GM19023 (cell line): ENCODE data around the gene PROSER3.
"Not testable (repeated sequence)": the region's sequence is repeated elsewhere in the genome, so short reads cannot be mapped to it uniquely, and the experiment has no call there.

Experiments
- ATAC-seq: cut with Tn5 transposase; IDR thresholded peaks from one replicate; pipeline ENCODE4 v1.9.1; 2021; ENCODE audit warnings: mild to moderate bottlenecking, moderate library complexity; ENCODE audit not compliant: unreplicated experiment

PROSER3 gene

DNA sequence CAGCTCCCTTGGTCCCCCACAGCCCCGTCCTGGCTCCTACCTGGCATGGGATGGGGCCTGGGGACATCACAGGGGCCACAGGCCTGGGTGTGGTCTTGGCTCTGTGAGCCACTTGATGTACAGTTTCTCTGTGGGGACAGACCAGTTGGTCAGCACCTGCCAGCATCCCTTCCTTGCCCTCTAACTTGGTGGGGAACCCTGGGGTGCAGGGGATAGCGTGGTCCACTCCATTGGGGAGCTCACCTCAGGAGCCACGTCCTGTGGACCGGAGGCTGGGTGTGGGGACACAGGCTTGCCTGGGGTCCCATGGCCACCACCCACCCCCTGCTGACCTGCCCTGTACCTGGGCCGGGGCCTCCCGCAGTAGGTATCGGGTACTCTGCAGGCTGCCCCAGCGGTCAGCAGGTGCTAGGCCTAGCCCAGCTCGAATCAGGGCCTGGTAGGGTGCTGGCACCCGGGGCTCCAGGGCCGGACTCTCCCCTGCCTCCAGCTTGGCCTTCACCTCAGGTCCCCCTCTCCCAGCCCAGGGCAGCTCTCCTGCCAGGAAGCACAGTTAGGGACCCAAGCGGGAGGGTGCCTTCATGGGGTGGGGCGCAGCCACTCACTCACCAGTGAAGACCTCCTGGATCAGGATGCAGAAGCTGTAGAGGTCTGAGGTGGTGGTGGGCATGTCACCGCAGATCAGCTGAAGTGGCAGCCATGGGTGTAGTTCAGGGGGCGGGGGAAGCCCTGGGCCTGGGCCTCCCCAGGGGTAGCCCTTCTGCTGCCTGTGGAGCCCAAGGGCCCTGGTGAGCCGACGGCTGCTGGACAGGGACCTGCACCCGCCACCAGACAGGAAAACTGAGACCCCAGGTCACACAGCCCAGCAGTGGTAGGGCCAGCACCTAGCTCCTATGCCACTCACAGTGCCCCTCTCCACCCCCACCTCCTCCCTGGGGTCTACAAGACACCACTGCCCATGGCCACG, 32.3 kb downstream of the PROSER3 start:
- no peak for ATAC-seq

DNA sequence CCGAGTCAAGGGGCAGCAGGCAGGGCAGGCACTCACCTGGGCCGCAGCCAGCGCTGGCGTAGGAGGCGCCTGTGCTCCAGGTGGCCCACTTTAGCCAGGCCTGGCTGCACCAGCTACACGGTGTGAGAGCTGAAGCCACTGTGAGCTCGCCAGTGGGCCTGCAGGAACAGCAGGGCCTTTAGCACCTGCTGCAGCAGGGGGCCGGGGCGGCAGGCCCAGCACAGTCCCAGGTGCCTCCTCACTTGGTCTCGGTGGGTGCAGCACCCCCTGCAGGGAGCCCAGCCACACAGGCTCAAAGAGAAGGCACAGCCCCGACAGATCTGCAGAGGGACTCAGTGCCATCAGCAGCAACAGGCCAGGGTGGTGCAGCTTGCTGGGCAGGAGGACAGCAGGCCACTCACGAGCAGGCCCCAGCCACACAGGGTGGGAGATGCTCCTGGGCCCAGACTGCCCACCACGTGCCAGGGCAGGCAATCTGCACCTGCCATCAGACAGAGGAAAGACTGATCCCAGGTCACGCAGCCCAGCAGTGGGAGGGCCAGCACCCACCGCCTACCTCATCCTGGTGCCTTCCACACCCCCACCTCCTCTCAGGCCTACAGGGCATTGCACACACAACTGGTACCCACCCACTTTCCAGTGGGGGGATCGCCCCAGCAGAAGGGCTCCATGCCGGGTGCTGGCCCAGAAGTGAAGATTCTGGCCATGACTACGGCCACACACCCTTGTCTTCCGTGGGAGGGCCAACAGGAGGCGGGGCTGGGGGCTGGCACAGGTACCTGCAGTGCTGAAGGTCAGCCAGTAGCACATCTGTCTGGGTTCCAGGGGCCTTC, 33.2 kb downstream of the PROSER3 start:
- no peak for ATAC-seq

DNA sequence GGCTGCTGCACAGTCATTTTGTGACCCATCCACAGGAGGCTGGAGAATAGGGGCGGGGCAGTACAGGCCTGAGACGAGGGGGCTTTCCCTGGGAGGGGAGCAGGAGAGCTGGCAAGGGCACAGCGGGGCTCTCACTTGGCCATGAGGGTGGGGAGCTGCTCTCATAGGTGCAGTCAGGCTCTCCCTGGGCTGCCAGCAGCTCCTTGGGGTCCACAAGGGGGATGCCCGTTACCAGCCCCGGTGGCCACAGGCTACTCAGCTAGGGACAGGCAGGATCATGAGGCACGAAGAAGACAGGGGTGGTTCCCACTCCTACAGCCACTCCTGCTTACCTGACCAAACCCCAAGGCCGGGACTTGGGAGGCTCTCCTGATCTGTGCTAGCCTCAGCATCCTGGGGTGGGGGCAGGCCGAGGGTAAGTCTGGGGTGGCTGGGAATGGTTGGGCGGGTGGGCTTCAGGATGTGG, 33.9 kb downstream of the PROSER3 start:
- no peak for ATAC-seq

DNA sequence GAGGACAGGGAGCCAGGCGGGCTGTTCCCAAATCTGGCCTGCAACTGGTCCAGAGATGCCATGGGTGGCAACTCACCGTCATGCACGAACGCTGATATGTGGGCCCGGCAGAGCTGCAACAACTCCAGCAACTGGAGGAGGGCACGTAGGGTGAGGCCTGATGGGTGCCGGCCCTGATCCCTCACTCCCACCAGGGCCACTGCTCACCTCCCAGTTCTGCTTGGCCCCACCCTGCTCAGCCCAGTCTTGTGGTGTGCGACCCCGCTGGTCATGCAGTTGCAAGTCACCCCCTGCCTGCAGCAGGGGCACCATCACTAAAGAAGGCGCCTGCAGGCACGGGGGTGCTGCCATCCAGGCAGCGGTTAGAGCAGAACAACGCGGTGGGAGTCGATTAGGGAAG, 34.3 kb downstream of the PROSER3 start:
- ATAC-seq: no peak

DNA sequence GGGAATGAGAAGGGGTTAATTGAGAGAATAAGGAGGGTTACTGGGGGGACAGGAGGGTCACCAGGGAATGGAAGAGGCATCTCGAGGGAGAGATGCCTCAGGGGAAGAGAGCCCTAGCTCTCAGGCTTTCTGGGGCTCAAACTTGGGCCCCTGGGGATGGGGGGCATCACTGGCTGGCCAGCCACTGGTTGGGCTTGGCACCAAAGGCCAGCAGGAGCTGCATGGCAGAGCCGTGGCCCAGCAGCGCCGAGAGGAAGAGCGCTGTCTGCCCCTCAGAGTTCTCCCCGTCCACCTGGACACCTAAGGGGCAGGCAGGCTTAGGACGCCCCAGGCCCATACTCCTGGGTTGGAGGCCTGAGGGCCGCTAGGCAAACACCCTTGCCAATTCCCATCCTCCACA, 34.9 kb downstream of the PROSER3 start:
- ATAC-seq: no peak

DNA sequence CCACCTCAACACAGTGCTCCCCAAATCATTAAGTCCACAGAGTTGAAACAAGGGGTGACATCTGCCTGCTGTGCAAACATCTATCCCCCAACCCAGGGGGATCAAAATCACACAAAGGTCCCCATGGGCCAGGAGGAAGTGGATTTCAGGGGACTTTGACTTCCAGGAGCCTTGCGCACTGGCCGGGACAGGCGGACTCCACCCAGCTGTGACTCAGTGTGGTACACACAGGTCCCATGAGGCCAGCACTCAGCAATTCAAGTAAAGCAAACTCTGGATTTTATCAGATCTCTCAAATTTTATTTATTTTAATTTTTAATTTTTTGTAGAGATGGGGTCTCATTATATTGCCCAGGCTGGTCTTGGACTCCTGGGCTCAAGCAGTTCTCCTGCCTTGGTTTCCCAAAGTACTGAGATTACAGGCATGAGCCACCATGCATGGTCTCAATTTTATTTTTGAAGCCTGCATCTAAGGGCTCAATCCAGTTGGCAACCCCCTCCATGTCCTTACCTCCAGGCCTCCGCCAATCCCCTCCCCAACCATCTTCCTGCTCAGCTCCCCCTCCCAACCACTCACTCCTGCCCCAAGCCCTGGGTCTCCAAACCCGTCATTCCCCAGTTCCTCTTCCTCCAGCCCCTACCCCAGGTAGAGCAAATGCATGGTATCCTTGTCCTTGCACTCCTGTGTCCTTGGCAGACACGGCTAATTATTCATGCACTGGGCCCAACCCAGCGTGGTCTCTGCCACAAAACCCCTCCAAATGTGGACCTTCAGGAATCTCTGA, 35.6 kb downstream of the PROSER3 start:
- no peak for ATAC-seq

DNA sequence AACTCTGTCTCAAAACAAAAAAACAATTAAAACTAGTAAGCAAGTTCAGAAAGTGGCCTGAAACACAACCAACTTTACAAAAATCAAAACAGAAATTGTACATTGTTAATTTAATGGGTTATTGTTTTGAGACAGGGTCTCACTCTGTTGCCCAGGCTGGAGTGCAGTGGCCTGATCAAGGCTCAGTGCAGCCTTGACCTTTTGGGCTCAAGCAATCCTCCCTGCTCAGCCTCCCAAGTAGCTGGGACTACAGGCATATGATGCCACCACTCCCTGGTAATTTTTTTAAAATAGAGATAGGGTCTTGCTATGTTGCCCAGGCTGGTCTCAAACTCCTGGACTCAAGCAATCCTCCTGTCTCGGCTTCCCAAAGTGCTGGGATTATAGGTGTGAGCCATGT, 37.6 kb downstream of the PROSER3 start:
- ATAC-seq: not testable (repeated sequence)

DNA sequence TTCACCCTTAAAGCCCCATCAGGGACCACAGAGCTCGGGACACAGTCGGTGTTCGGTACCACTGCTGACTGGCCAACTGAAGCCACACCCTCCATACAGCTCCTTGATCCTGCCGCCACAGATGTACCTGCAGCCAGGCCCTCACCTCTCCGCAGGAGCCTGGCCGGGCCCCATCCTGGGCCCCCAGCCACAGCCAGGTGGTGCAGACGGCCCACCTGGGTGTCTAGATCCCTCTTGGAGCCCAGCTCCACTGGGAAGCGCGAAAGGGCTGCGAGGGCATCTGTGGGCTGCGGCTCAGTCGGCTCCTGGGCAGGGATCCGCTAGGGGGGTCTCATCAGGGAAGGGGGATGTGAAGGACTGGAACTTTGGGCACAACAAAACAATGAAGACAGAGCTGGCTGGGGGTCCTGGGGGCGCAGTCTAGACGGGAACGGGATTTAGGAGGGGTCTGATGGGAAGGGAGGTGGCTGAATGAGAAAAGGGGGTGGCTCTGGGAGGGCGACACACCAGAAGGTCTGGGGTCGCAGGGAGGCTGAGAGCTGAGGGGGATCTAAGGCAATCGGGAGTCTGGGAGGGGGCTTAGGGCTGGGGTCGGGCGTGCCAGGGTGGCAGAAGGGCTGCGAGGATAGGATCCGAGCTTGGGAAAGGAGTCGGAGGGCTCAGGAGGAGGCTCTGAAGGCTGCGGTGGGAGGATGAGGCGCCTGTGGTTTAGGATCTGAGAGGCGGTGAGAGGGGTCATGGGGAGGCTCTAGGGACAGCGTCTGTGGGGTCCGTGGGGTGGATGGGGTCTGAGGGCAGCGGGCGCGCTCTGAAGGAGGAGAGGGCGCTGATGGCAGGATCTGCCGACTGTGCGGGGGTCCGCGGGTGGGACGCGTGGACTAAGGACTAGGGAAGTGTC, 38.9 kb downstream of the PROSER3 start:
- ATAC-seq: no peak

DNA sequence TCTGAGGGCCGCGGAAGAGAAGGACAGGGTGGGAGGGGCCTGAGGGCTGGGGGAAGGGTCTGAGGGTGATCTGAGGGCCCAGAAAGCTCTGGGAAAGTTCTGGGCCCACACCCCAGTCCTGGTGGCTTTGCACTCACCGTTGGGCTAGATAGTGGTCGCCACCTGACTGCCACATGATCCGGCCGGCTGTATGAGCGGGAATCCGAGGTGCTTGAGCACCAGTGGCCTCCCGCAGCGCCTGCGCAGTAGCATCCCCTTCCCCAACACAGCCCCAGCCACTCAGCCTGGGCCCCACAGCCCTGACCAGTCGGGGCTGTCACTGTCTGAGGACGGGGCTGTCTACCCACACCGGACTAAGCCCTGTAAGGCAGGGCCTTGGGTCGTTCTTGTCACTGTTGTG, 39.7 kb downstream of the PROSER3 start:
- no peak for ATAC-seq

DNA sequence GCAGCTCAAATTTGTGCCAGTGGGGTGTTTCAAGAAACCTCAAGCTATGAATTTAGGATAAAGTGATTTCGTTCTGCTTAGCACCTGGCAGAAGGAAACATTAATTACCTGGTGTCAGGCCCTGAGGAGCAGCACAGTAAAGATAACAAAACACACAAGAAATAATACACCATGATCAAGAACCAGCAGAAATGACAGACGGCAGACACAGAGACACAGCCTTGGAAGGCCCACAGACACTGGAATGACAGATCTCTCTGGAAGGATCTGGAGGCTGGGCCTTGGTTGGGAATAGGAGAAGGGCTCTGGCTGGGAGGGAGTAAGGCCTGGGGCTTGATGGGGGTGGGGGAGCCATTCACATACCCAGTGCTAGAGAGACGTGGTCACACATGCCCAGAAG, 43.9 kb downstream of the PROSER3 start:
- no peak for ATAC-seq

DNA sequence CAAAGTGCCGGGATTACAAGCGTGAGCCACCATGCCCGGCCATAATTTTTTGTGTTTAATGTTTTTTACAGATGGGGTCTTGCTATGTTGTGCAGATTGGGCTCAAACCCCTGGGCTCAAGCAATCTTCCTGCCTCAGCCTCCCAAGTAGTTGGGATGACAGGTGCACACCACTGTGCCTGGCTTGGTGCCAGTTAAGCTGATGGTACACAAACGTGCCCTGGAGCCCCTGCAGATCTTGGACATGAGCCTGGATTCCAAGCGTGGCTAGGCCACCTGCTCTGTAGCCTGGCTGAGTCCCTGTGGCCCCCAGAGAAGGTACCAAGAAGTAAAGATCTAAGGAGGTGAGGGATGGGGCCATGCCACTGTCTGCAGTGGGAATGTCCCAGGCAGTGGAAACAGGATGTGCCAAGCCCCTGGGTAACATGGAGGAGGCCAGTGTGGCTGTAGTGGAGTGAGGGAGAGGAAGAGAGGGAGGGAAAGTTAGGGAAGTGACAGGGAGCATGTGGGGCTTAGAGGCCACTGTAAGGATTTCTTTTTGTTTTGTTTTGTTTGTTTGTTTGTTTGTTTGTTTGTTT, 47.6 kb downstream of the PROSER3 start:
- ATAC-seq: no peak

DNA sequence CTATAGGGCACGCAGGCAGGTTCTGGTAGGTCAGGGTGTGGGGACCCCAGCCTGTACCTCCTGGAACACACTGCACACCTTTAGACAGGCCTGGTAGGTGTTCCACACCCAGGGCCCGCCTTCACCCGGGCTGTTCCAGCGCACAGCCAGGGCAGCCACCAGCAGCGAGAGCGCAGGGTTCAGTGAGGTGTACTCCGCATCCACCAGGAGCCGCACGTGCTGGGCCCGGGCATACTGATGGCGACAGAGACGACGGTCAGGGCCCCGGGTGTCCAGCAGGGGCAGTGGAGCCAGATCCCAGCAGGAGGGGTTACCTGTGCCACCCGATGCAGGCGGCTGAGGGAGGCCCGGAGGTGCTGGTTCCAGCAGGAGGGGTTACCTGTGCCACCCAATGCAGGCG, 48.6 kb downstream of the PROSER3 start:
- no peak for ATAC-seq

DNA sequence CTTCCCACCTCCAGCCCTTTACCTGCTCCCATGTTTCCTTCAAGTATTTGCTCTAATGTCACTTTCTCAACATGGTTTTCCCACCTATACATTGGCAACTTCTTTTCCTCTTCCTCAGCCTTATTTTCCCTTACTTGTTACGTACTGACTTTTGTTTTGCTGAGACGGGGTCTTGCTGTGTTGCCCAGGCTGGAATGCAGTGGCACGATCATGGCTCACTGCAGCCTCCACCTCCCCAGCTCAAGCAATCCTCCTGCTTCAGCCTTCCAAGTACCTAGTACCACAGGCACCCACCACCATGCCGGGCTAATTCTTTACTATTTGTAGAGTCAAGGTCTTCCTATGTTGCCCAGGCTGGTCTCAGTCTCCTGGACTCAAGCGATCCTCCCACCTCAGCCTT, 49.7 kb downstream of the PROSER3 start:
- ATAC-seq: no peak

DNA sequence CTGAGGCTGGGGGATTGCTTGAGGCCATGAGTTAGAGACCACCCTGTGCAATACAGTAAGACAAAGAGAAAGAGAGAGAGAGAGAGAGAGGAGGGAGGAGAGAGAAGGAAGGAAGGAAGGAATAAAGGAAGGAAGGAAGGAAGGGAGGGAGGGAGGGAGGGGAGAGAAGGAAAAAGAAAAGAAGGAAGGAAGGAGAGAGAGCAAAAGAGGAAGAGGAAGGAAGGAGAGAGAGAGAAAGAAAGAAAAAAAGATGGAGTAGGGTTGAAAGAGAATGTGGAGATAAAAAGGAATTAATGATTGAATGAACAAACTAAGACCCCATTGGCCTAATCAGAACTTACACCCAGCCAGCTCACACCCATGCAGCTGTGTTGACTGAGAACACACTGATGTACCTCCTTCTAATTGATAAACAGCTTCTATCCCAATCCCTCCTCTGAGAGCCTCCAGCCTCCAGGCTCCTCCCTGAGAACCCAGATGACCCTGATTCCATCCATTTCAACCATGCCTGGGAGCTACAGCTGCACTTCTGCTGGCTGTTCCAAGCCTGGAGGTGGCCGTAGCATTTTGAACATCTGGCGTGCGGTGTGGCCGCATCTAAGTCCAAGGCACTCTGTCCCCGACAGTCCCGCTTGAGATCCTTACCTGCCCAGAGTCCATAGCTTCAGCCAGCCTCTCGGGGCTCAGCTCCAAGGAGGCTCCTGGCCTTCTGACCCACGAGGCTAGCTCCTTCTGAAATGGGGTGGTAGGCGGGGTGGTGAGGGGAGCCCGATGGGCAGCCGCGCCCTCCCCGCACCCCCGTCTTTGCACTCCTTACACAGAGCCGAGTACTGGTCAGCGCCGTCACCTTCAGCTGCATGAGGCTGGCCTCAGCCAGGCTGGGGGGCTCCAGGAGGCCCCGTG, 53.6 kb downstream of the PROSER3 start:
- no peak for ATAC-seq

DNA sequence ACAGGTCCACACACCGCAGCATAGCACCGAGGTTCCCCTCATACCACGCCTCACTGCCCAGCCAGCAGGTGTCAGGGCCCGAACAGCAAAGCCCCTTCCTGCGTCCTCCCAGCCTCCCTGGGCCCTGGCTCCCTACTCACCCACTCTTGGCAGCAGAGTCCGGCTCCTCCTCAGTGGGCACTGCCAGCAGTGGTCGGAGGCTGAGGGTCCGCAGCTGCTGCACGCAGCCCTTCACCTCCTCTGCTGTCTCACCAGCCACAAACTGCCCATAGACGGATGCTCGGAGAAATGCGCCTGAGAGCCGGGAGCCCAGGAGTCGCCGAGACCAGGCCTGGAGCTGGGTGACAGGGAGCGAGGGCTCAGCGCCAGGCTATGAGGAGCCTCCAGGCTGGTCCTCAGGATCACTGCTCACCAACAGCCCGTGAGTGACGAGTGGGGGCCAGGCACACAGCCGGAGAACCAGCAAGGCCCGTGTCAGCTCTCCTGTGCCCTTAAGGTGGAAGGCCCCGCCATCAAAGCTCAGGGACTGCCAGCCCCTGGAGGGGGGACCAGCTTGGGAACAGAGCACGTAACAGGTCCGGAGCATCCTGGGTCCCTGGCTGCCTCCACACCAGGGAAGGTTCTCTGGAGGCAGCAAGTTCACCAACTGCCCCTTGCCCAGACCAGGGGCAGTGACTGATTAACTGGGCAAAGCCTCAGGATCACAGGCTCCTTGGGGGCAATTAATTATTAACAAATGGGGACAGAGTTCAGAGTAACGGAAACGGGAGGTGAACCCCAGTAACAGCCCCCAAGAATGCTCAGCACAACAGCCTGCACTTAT, 54.5 kb downstream of the PROSER3 start, which contains the start of gene PRODH2:
Gene PRODH2, minus strand, starts transcription at position 626 of the 823 bp plus-strand sequence. Its CDS starts 40 bp downstream, at position 586.
- ATAC-seq: no peak

DNA sequence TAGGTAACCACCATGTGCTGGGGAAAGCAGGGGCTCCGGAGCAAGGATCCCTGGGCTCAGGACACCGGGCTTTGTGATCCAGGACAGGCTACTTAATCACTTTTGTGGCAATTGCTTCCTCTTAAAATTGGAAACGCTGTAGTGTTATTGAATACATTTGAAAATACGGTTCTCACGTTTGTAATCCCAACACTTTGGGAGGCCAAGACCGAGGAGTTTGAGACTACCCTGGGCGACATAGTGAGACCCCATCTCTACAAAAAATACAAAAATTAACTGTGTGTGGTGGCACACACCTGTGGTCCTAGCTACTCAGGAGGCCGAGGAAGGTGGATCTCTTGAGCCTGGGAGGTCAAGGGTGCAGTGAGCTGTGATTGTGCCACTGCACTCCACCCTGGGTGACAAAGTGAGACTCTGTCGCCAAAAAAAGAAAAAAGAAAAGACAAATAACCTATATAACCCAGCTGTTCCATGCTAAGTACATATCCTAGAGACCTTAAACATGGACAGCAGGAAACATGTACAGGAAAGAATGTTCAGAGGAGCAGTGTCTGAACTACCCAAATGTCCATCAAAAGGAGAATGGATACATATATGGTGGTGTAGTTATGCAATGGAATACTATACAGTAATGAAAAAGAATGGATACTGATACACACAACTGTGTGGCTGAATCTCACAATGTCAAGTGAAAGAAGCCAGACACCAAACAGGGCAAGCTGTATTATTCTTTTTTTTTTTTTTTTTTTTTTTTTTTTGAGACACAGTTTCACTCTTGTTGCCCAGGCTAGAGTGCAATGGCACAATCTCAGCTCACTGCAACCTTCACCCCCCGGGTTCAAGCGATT, 55.3 kb downstream of the PROSER3 start:
- ATAC-seq: no peak

DNA sequence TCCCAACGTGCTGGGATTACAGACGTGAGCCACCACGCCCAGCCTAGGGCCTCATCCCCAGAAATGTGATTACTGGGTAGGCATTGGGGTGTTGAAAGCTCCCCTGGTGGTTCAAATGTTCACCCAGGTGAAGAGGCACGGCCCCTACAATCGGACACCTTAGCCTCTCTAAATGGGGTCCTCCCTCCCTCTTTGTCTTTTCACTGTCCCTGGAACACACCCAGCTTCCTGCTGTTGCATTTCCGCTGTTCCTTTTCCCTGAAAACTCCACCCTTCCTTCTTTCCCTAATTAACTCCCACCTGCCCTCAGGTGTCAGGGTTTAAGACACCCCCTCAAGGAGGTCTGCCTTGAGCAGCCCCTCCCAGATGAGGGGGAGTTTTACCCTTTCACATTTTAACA, 58.3 kb downstream of the PROSER3 start:
- ATAC-seq: no peak
